ENCODE data around the gene CEP170. TPM values are rescaled to one million over a fixed set of nuclear protein-coding genes. Genes with fewer than 3 reads are reported as not detected.

CEP170 gene
- total and polyA plus RNA-seq, 10 of the 15 experiments (the other 5 are each of a cell fraction or from before 2014, with no cell fraction given), result 15.0 to 67.3 (median 40.2) TPM

DNA sequence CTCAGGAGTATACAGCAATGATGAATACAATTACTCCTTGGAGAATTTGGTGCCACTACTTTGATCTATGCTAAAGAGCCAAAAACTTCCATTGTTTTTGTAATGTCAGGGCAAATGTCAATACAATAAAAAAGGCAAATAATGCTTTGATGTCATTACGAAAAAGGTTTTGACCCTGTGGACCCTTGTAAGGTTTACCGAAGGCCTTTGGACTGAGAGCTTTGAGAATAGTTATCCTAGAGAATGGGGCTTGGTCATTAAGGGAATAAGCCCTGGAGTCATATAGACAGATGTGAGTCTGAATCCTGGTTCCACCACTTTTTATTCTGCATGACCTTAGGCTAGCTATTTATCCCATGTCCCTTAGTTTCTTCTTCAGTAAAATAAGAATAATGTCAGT is 27.5 kb downstream of the CEP170 start:
- Histone ChIP-seq H4K20me1 (ENCODE audit: control insufficient read depth, insufficient read depth) (no peaks in the 10 kb centered on the region), H3K27me3 (replicated peaks in 1 of 2; ENCODE audit: control insufficient read depth in 2 of 2, insufficient read depth in 2 of 2, low read length in 1 of 2) (no peaks in the 10 kb centered on the region), H3K9me3 (replicated peaks; ENCODE audit: control insufficient read depth, insufficient read depth, low read length) (peaks cover 35% of the 10 kb centered on the region), H3K4me2 (ENCODE audit: control insufficient read depth, insufficient read depth) (no peak overlapping the region), H3K4me3 (no peak overlapping the region), H3K9ac (ENCODE audit: control insufficient read depth, insufficient read depth, low read length) (no peak overlapping the region), H3K79me2 (ENCODE audit: control insufficient read depth, insufficient read depth, low read length) (peaks cover 24% of the 10 kb centered on the region), H3K36me3 (ENCODE audit: control insufficient read depth in 2 of 2, insufficient read depth in 2 of 2, low read length in 1 of 2) (peaks cover 0 to 6% of the 10 kb centered on the region in 2 experiments; a peak in 2 of 4 replicates), H3K4me1 (ENCODE audit: control insufficient read depth, insufficient read depth, low read length) (no peaks in the 10 kb centered on the region), H2AFZ (ENCODE audit: control insufficient read depth, low read depth, low read length) (no peak overlapping the region), H3K27ac (ENCODE audit: control insufficient read depth, insufficient read depth) (no peak overlapping the region)
- CTCF ChIA-PET, result interaction anchor here (1.1 kb wide), 1 partner anchor 23 kb away, joined by 4 read pairs; no protein-coding TSS in a partner anchor
- DNase-seq (ENCODE audit: low read depth, low spot score), result no peak
- in situ Hi-C loops (cut with MboI) (no loop called here), intact Hi-C loops (cut with micrococcal nuclease; ENCODE audit: unreplicated experiment) (no loop called here)
- SMC1A ChIA-PET (ENCODE audit: uncharacterized antibody, unreplicated experiment), result interaction anchor here (1.6 kb wide), 1 partner anchor 19 kb away, joined by 6 read pairs; no protein-coding TSS in a partner anchor
- no TSS peak for BruUV-seq (replicated peaks)
- ATAC-seq, result no peak
- 96% methylated on average over 2 of the region's 2 CpGs for WGBS (ENCODE audit: insufficient coverage, insufficient replicate concordance, low lambda C conversion rate, missing lambda C conversion rate)
- RAD21 ChIA-PET (ENCODE audit: unreplicated experiment), result no interaction called here
- FAIRE-seq, result no peak
- POLR2A ChIA-PET, result no interaction called here
- no peak for TF ChIP-seq ZBTB40 (IDR thresholded peaks at IDR 0.05; ENCODE audit: borderline replicate concordance)
- no peak for TF ChIP-seq CREM (IDR thresholded peaks at IDR 0.05; ENCODE audit: low read depth)
- no peak for TF ChIP-seq FOXK2 (IDR thresholded peaks at IDR 0.05)
- no peak for TF ChIP-seq RFX5 (IDR thresholded peaks at IDR 0.05; ENCODE audit: low read depth, low read length)
- TF ChIP-seq HDAC2 (IDR thresholded peaks at IDR 0.05), result no peak
- TF ChIP-seq BMI1 (IDR thresholded peaks at IDR 0.05; ENCODE audit: borderline replicate concordance), result no peak
- TF ChIP-seq CTCF (IDR thresholded peaks at IDR 0.05 in 2 of 3, conservative IDR thresholded peaks at IDR 0.05 in 1 of 3; ENCODE audit: control insufficient read depth in 2 of 3, extremely low read depth in 1 of 3, insufficient read depth in 1 of 3, low read depth in 3 of 3, low read length in 3 of 3), result no peak
- TF ChIP-seq SMAD5 (IDR thresholded peaks at IDR 0.05; ENCODE audit: low read depth), result no peak
- TF ChIP-seq ETV6 (conservative IDR thresholded peaks at IDR 0.05 in 1 of 2, IDR thresholded peaks at IDR 0.05 in 1 of 2; ENCODE audit: borderline replicate concordance in 1 of 2, low read depth in 1 of 2), result no peak
- TF ChIP-seq NFXL1 (IDR thresholded peaks at IDR 0.05; ENCODE audit: borderline replicate concordance), result no peak
- TF ChIP-seq NFYB (IDR thresholded peaks at IDR 0.05; ENCODE audit: insufficient read depth, low read depth, low read length), result no peak
